Sigmoid colon (tissue), 7 donors: ENCODE measurements around the gene DOCK1. TPM values are rescaled to one million over a fixed set of nuclear protein-coding genes. Genes with fewer than 3 reads are reported as not detected.

Experiments used
- DNase-seq: peaks from one replicate; pipeline ENCODE4 v3.0.0-alpha.2; 2019
- H3K27ac ChIP-seq, 4 donors: fragments of 200-600 bp; sonication (generic); one replicate each; pipeline ENCODE4 v1.5.1; 2016 to 2019; ENCODE audit warnings: mild to moderate bottlenecking in 1 of 4
- H3K27me3 ChIP-seq, 3 donors: fragments of 200-600 bp; sonication (generic); one replicate each; pipeline ENCODE4 v1.5.1; 2019; ENCODE audit warnings: mild to moderate bottlenecking in 1 of 3
- H3K36me3 ChIP-seq, 4 donors: fragments of 200-600 bp; sonication (generic); one replicate each; pipeline ENCODE4 v1.5.1; 2016 to 2019
- H3K4me1 ChIP-seq, 4 donors: fragments of 200-600 bp; sonication (generic); one replicate each; pipeline ENCODE4 v1.5.1; 2017 to 2019
- H3K4me3 ChIP-seq, 4 donors: fragments of 200-600 bp; sonication (generic); one replicate each; pipeline ENCODE4 v1.5.1; 2017 to 2019; ENCODE audit warnings: mild to moderate bottlenecking in 2 of 4, moderate library complexity in 1 of 4
- H3K9me3 ChIP-seq, 4 donors: fragments of 200-600 bp in 3 of 4; sonication (generic) in 3 of 4; one replicate each; pipeline versions ENCODE4 v1.5.1 to v1.6.1; 2013 to 2019
- CTCF ChIP-seq, 4 experiments: fragments of 450-650 bp in 3 of 4; fragments of 200-600 bp in 1 of 4; IDR thresholded peaks; one replicate each; pipeline ENCODE4 v1.5.1; 2016 to 2019; ENCODE audit warnings: antibody characterized with exemption in 4 of 4, mild to moderate bottlenecking in 3 of 4, moderate library complexity in 2 of 4
- EP300 ChIP-seq, 4 donors: sonication (generic); formaldehyde crosslinking; IDR thresholded peaks; one replicate each; pipeline ENCODE4 v1.6.1; 2017; ENCODE audit warnings: antibody characterized with exemption in 4 of 4
- POLR2A ChIP-seq, 2 donors: fragments of 450-650 bp; IDR thresholded peaks; one replicate each; pipeline ENCODE4 v1.6.1; 2016; ENCODE audit warnings: antibody characterized with exemption in 2 of 2, mild to moderate bottlenecking in 2 of 2, moderate library complexity in 2 of 2
- POLR2AphosphoS5 ChIP-seq, 4 donors: sonication (generic); formaldehyde crosslinking; IDR thresholded peaks; one replicate each; pipeline ENCODE4 v1.6.1; 2017; ENCODE audit warnings: antibody characterized with exemption in 4 of 4
- WGBS, 2 donors: extraction: QIAGEN DNeasy Blood & Tissue Kit; methylation state at CpG; one replicate each; pipeline ENCODE4 v1.1.7; 2013; 5-methylcytosine and 5-hydroxymethylcytosine counted together
- intact Hi-C: fragments of 100-400 bp; cut with DNase I; formaldehyde crosslinking; loops from one replicate; pipeline ENCODE4 v1.15.1; 2023
- polyA plus RNA-seq, 3 donors: library from polyadenylated mRNA; stranded (reverse); fragments of 200-250 nt; gene quantifications; one replicate each; pipeline ENCODE4 v1.2.3, GENCODE V29; 2013
- total RNA-seq, 4 donors: library from RNA; depleted of rRNA; stranded (reverse); fragments of >200 nt; gene quantifications; one replicate each; pipeline ENCODE4 v1.1.0, GENCODE V29; 2016
- donor health status: healthy with polysubstance abuse.
- donor health status: Bipolar disorder and iron deficiency.
- donor health status: healthy.

Gene DOCK1
- total and polyA plus RNA-seq, 7 donors, result 15.0 to 53.7 (median 40.2) TPM

- no peak for DNase-seq
- 89 to 90% methylated on average over 3 of the region's 3 CpGs for WGBS, 2 donors
- Histone ChIP-seq H3K27ac (no peak overlapping the region), H3K27me3 (no peaks in the 10 kb centered on the region), H3K9me3 (peaks cover 0 to 3% (median 0%) of the 10 kb centered on the region in 4 donors), H3K4me1 (peaks cover 0 to 19% (median 17%) of the 10 kb centered on the region in 4 donors), H3K36me3 (no peaks in the 10 kb centered on the region), H3K4me3 (no peak overlapping the region)
- intact Hi-C loops, result loop anchor here (10.0 kb wide), 1 partner anchor 113 kb away; no protein-coding TSS in a partner anchor
- TF ChIP-seq EP300 (IDR thresholded peaks at IDR 0.05), result no peak
- TF ChIP-seq POLR2AphosphoS5 (IDR thresholded peaks at IDR 0.05), result no peak
- no peak for TF ChIP-seq POLR2A (IDR thresholded peaks at IDR 0.05)
- TF ChIP-seq CTCF (IDR thresholded peaks at IDR 0.05), result no peak
Observed at GRCh38 chr10:126902157-126902556, 3.1 kb upstream of the DOCK1 start.

- Histone ChIP-seq H3K4me3 (no peak overlapping the region), H3K27me3 (no peaks in the 10 kb centered on the region), H3K4me1 (peaks cover 0 to 21% (median 18%) of the 10 kb centered on the region in 4 donors), H3K27ac (no peak overlapping the region), H3K36me3 (no peaks in the 10 kb centered on the region), H3K9me3 (no peaks in the 10 kb centered on the region)
- no peak for TF ChIP-seq CTCF (IDR thresholded peaks at IDR 0.05)
- TF ChIP-seq POLR2AphosphoS5 (IDR thresholded peaks at IDR 0.05), result no peak
- intact Hi-C loops, result loop anchor here (10.0 kb wide), 1 partner anchor 111 kb away; no protein-coding TSS in a partner anchor
- no peak for DNase-seq
- WGBS, 2 donors, result 59 to 79% methylated on average over 12 of the region's 12 CpGs
Observed at GRCh38 chr10:126903656-126904360, 1.4 kb upstream of the DOCK1 start.

GRCh38 chr10:126904516-126904817, 761 bp upstream of the DOCK1 start:
- WGBS, 2 donors, result 22 to 37% methylated on average over 10 of the region's 10 CpGs
- intact Hi-C loops, result loop anchor here (10.0 kb wide), 1 partner anchor 110 kb away; no protein-coding TSS in a partner anchor
- no peak overlapping the region for H3K27ac ChIP-seq

GRCh38 chr10:126905776-126906703, 812 bp downstream of the DOCK1 start:
- Histone ChIP-seq H3K4me3 (peak overlapping the region; percentile 84 to 99 (median 90)), H3K4me1 (peaks cover 0 to 32% (median 22%) of the 10 kb centered on the region in 4 donors), H3K9me3 (no peaks in the 10 kb centered on the region), H3K36me3 (no peaks in the 10 kb centered on the region), H3K27ac (peak overlapping the region; percentile 81 to 89 (median 82)), H3K27me3 (no peaks in the 10 kb centered on the region)
- WGBS, 2 donors, result 18 to 30% methylated on average over 84 of the region's 84 CpGs
- TF ChIP-seq POLR2AphosphoS5 (IDR thresholded peaks at IDR 0.05) (peak in 1 of 4 donors; percentile 16), CTCF (IDR thresholded peaks at IDR 0.05) (no peak)
- intact Hi-C loops, result loop anchor here (10.0 kb wide), 1 partner anchor 109 kb away; no protein-coding TSS in a partner anchor
- DNase-seq, result peak; percentile 73

More at GRCh38 chr10:126904516-126904817, 761 bp upstream of the DOCK1 start:
- H3K36me3 ChIP-seq, result no peaks in the 10 kb centered on the region
- no peaks in the 10 kb centered on the region for H3K27me3 ChIP-seq
- H3K4me1 ChIP-seq, result peaks cover 0 to 21% (median 18%) of the 10 kb centered on the region in 4 donors
- no peak for TF ChIP-seq CTCF (IDR thresholded peaks at IDR 0.05)
- peak overlapping the region; percentile 84 to 99 (median 90) for H3K4me3 ChIP-seq
- H3K9me3 ChIP-seq, result no peaks in the 10 kb centered on the region
- no peak for DNase-seq
